Trophoblast cell (in vitro differentiated cells and primary cell): ENCODE measurements around the gene TUBB3.
A peak's percentile ranks its signal among the peaks of the same experiment; 100 is the strongest.
"Not testable (repeated sequence)": the region's sequence is repeated elsewhere in the genome, so short reads cannot be mapped to it uniquely, and the experiment has no call there.

Experiments
- DNase-seq, 2 donors: peaks; one replicate each; pipeline ENCODE4 v3.0.0-alpha.2; 2016
- H2AFZ ChIP-seq: 2 replicates; pipeline ENCODE4 v1.6.1; 2013; ENCODE audit warnings: low read length, moderate library complexity, mild to moderate bottlenecking; ENCODE audit not compliant: insufficient read depth, poor library complexity
- H2AK5ac ChIP-seq: 2 replicates; pipeline ENCODE4 v1.6.1; 2013; ENCODE audit warnings: mild to moderate bottlenecking, low read length
- H2BK120ac ChIP-seq: 2 replicates; pipeline ENCODE4 v1.6.1; 2013; ENCODE audit warnings: low read length, mild to moderate bottlenecking, moderate library complexity; ENCODE audit not compliant: insufficient read depth, poor library complexity
- H2BK12ac ChIP-seq: 2 replicates; pipeline ENCODE4 v1.6.1; 2013; ENCODE audit warnings: mild to moderate bottlenecking, low read length, moderate library complexity
- H2BK5ac ChIP-seq: 2 replicates; pipeline ENCODE4 v1.6.1; 2013; ENCODE audit warnings: low read length, low read depth, moderate library complexity, mild to moderate bottlenecking; ENCODE audit not compliant: poor library complexity
- H3K14ac ChIP-seq: 2 replicates; pipeline ENCODE4 v1.6.1; 2013; ENCODE audit warnings: mild to moderate bottlenecking, low read length
- H3K18ac ChIP-seq: 2 replicates; pipeline ENCODE4 v1.6.1; 2013; ENCODE audit warnings: mild to moderate bottlenecking, low read length
- H3K23ac ChIP-seq: 2 replicates; pipeline ENCODE4 v1.6.1; 2013; ENCODE audit warnings: low read length
- H3K27ac ChIP-seq: 2 replicates; pipeline ENCODE4 v1.5.1; 2013; ENCODE audit warnings: low read depth, mild to moderate bottlenecking, inconsistent platforms, low read length, moderate library complexity
- H3K27me3 ChIP-seq: 2 replicates; pipeline ENCODE4 v1.6.1; 2013; ENCODE audit warnings: inconsistent platforms, mild to moderate bottlenecking, low read length, moderate library complexity; ENCODE audit not compliant: insufficient read depth
- H3K36me3 ChIP-seq, 2 experiments: 1 replicate in 1 of 2; 2 replicates in 1 of 2; pipeline ENCODE4 v1.6.1; 2013; ENCODE audit warnings: low read length in 2 of 2, mild to moderate bottlenecking in 2 of 2, moderate library complexity in 1 of 2; ENCODE audit not compliant: insufficient read depth in 2 of 2, control insufficient read depth in 1 of 2
- H3K4ac ChIP-seq: 2 replicates; pipeline ENCODE4 v1.6.1; 2013; ENCODE audit warnings: low read depth, mild to moderate bottlenecking, low read length, moderate library complexity
- H3K4me1 ChIP-seq, 2 experiments: 1 replicate in 1 of 2; 2 replicates in 1 of 2; pipeline ENCODE4 v1.6.1; 2013; ENCODE audit warnings: low read length in 2 of 2, mild to moderate bottlenecking in 2 of 2, moderate library complexity in 1 of 2; ENCODE audit not compliant: insufficient read depth in 2 of 2, control insufficient read depth in 1 of 2
- H3K4me2 ChIP-seq: 2 replicates; pipeline ENCODE4 v1.6.1; 2013; ENCODE audit warnings: inconsistent platforms, mild to moderate bottlenecking, low read length, moderate library complexity
- H3K4me3 ChIP-seq: 2 replicates; pipeline ENCODE4 v1.5.1; 2013; ENCODE audit warnings: mild to moderate bottlenecking, low read depth, low read length, inconsistent platforms
- H3K79me1 ChIP-seq: one replicate; pipeline ENCODE4 v1.6.1; 2013; ENCODE audit warnings: low read length
- H3K79me2 ChIP-seq: 2 replicates; pipeline ENCODE4 v1.6.1; 2013; ENCODE audit warnings: low read length, mild to moderate bottlenecking; ENCODE audit not compliant: control insufficient read depth, insufficient read depth, poor library complexity
- H3K9ac ChIP-seq: 2 replicates; pipeline ENCODE4 v1.6.1; 2013; ENCODE audit warnings: mild to moderate bottlenecking, low read length
- H3K9me3 ChIP-seq: 2 replicates; pipeline ENCODE4 v1.6.1; 2013; ENCODE audit warnings: low read depth, mild to moderate bottlenecking, control low read depth, inconsistent platforms, low read length; ENCODE audit not compliant: insufficient read depth
- H4K12ac ChIP-seq: 2 replicates; pipeline ENCODE4 v1.6.1; 2013; ENCODE audit warnings: low read depth, mild to moderate bottlenecking, low read length, moderate library complexity
- H4K8ac ChIP-seq: 2 replicates; pipeline ENCODE4 v1.6.1; 2013; ENCODE audit warnings: low read depth, mild to moderate bottlenecking, low read length, moderate library complexity
- H4K91ac ChIP-seq: one replicate; pipeline ENCODE4 v1.6.1; 2013; ENCODE audit warnings: low read depth, mild to moderate bottlenecking, low read length, moderate library complexity
- WGBS: extraction: QIAGEN DNeasy Blood & Tissue Kit; methylation state at CpG from one replicate; pipeline ENCODE4 v1.1.7; 2013; ENCODE audit warnings: missing lambda C conversion rate; ENCODE audit not compliant: insufficient read length, insufficient coverage; ENCODE audit errors: extremely low coverage; 5-methylcytosine and 5-hydroxymethylcytosine counted together

Gene TUBB3

GRCh38 chr16:89967436-89967835 lies 44.3 kb downstream of the TUBB3 start:
- H3K4ac ChIP-seq, H3K4me3 ChIP-seq, H2BK120ac ChIP-seq, H2BK5ac ChIP-seq, H4K91ac ChIP-seq, DNase-seq, H3K27me3 ChIP-seq, H2AFZ ChIP-seq, H3K27ac ChIP-seq, H3K18ac ChIP-seq, H3K4me1 ChIP-seq, H4K8ac ChIP-seq, H4K12ac ChIP-seq, H3K9me3 ChIP-seq, H3K79me1 ChIP-seq, H3K4me2 ChIP-seq, H3K79me2 ChIP-seq, H3K14ac ChIP-seq, H3K23ac ChIP-seq, H3K9ac ChIP-seq, H2AK5ac ChIP-seq, H2BK12ac ChIP-seq: not testable (repeated sequence)
- peaks cover 31 to 34% of the 10 kb centered on the region in 2 experiments for H3K36me3 ChIP-seq
- WGBS, result no CpG with 5 or more reads among the region's 5 CpGs

- H3K18ac ChIP-seq, DNase-seq, H2BK12ac ChIP-seq, H3K9ac ChIP-seq, H3K14ac ChIP-seq, H3K27ac ChIP-seq, H2BK5ac ChIP-seq, H2AFZ ChIP-seq, H3K23ac ChIP-seq, H2AK5ac ChIP-seq, H3K4me2 ChIP-seq, H4K12ac ChIP-seq, H4K8ac ChIP-seq, H4K91ac ChIP-seq, H3K27me3 ChIP-seq, H3K4me1 ChIP-seq, H2BK120ac ChIP-seq, H3K4ac ChIP-seq, H3K9me3 ChIP-seq, H3K4me3 ChIP-seq: not testable (repeated sequence)
- H3K79me2 ChIP-seq, result peaks cover 12% of the 10 kb centered on the region
- no CpG with 5 or more reads among the region's 11 CpGs for WGBS
- peaks cover 12% of the 10 kb centered on the region for H3K79me1 ChIP-seq
- peaks cover 27 to 30% of the 10 kb centered on the region in 2 experiments for H3K36me3 ChIP-seq
Observed at GRCh38 chr16:89968074-89968473, 44.9 kb downstream of the TUBB3 start.

GRCh38 chr16:89969741-89970410 lies 46.7 kb downstream of the TUBB3 start:
- Histone ChIP-seq H2AFZ (no peak overlapping the region), H4K8ac (no peak overlapping the region), H2BK120ac (no peak overlapping the region), H3K27ac (no peak overlapping the region), H4K91ac (no peak overlapping the region), H2AK5ac (no peak overlapping the region), H3K4me2 (no peak overlapping the region), H2BK12ac (no peak overlapping the region), H3K14ac (no peak overlapping the region), H3K36me3 (peaks cover 15% of the 10 kb centered on the region in 2 experiments), H3K4ac (no peak overlapping the region), H3K9ac (no peak overlapping the region), H3K18ac (no peak overlapping the region), H3K23ac (no peak overlapping the region), H3K27me3 (no peaks in the 10 kb centered on the region), H2BK5ac (no peak overlapping the region), H3K79me1 (peaks cover 12% of the 10 kb centered on the region), H3K4me1 (peaks cover 9% of the 10 kb centered on the region in 2 experiments), H3K9me3 (peaks cover 7% of the 10 kb centered on the region), H3K79me2 (peaks cover 13% of the 10 kb centered on the region), H3K4me3 (no peak overlapping the region), H4K12ac (no peak overlapping the region)
- no CpG with 5 or more reads among the region's 6 CpGs for WGBS
- DNase-seq, result no peak

- H3K14ac ChIP-seq, result peak overlapping the region; percentile 90
- H4K8ac ChIP-seq, result peak overlapping the region; percentile 99
- peak overlapping the region; percentile 71 for H2BK5ac ChIP-seq
- peak overlapping the region; percentile 62 for H3K18ac ChIP-seq
- H3K4me3 ChIP-seq, result peak overlapping the region; percentile 97
- H2BK12ac ChIP-seq, result no peak overlapping the region
- peak overlapping the region; percentile 66 for H2AK5ac ChIP-seq
- H3K4me2 ChIP-seq, result peak overlapping the region; percentile 61
- H4K91ac ChIP-seq, result peak overlapping the region; percentile 90
- H2AFZ ChIP-seq, result peak overlapping the region; percentile 98
- no peaks in the 10 kb centered on the region for H3K27me3 ChIP-seq
- peaks cover 3 to 5% of the 10 kb centered on the region in 2 experiments for H3K36me3 ChIP-seq
- H3K79me1 ChIP-seq, result peaks cover 12% of the 10 kb centered on the region
- peak overlapping the region; percentile 49 for H2BK120ac ChIP-seq
- H3K4me1 ChIP-seq, result peaks cover 9% of the 10 kb centered on the region in 2 experiments
- H3K79me2 ChIP-seq, result peaks cover 13% of the 10 kb centered on the region
- no peak overlapping the region for H3K27ac ChIP-seq
- no CpG with 5 or more reads among the region's 42 CpGs for WGBS
- H4K12ac ChIP-seq, result peak overlapping the region; percentile 93
- peak overlapping the region; percentile 77 for H3K9ac ChIP-seq
- no peak for DNase-seq
- H3K23ac ChIP-seq, result no peak overlapping the region
- peaks cover 7% of the 10 kb centered on the region for H3K9me3 ChIP-seq
- peak overlapping the region; percentile 88 for H3K4ac ChIP-seq
Observed at GRCh38 chr16:89971495-89972243, 48.5 kb downstream of the TUBB3 start.
